Effector memory CD4-positive, alpha-beta T cell (primary cell): ENCODE data around the gene COX8A.

Experiments used
- DNase-seq, 3 donors: peaks; one replicate each; pipeline ENCODE4 v3.0.0-alpha.2; 2020
- H3K27ac ChIP-seq: 2 replicates; pipeline ENCODE4 v1.7.0; 2013; ENCODE audit warnings: mild to moderate bottlenecking, low read length, moderate library complexity; ENCODE audit not compliant: insufficient read depth, poor library complexity, severe bottlenecking
- H3K27me3 ChIP-seq: replicated peaks from 2 replicates; pipeline ENCODE4 v1.7.0; 2013; ENCODE audit warnings: mild to moderate bottlenecking, low read length; ENCODE audit not compliant: insufficient read depth, control insufficient read depth, poor library complexity, severe bottlenecking
- H3K36me3 ChIP-seq: 2 replicates; pipeline ENCODE4 v1.7.0; 2013; ENCODE audit warnings: mild to moderate bottlenecking, low read length, moderate library complexity; ENCODE audit not compliant: control insufficient read depth, insufficient read depth
- H3K4me1 ChIP-seq: 2 replicates; pipeline ENCODE4 v1.7.0; 2013; ENCODE audit warnings: low read length, mild to moderate bottlenecking; ENCODE audit not compliant: control insufficient read depth, insufficient read depth, poor library complexity, severe bottlenecking
- H3K4me3 ChIP-seq: 2 replicates; pipeline ENCODE4 v1.7.0; 2013; ENCODE audit warnings: low read length, low read depth, mild to moderate bottlenecking; ENCODE audit not compliant: insufficient read depth, poor library complexity, severe bottlenecking
- H3K9me3 ChIP-seq: 2 replicates; pipeline ENCODE4 v1.7.0; 2013; ENCODE audit warnings: mild to moderate bottlenecking, low read length, moderate library complexity; ENCODE audit not compliant: control insufficient read depth

COX8A gene

DNA sequence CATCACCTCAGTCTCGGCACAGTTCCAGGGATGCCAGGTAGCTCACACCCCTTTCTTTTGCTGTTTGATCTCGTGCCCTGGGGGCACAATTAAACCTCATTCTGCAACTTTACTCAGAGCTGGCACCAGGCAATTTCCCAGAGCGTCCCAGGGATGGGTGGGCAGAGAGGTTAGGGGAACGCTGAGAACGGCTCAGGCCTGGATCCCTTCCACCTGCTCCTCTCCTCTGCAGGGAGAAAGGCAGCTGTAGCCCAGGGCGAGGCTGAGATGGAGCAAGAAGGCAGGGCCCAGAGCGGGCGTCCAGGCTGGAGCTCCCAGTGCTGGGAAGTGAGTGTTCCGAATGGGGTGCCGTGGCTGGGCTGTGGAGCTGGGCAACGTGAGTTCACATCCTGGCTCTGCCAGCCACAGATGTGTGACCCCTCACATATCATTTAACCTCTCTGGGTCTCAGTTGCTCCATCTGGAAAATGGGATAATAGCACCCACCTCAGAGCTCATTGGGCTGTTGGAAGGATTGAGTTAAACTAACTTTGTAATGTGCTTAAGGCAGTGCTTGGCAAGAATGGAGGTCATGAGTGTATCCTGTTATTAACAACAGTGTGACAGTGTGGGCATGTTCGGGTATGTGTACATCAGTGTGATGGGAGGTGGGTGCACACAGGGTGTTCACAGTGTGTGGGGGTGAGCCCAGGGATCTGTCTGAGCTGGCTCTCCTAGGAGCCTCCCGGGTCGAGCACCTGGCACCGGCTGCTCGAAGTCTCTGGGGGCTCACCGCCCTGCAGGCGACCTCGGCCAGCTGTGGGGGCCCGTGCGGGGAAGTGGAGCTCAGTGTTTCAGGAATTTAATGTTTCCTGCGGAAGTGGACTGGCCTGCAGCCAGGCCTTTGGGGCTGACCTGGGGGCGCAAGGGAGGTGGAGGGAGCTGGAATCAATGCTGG, 27.3 kb downstream of the COX8A start:
- H3K36me3 ChIP-seq = peaks cover 20% of the 10 kb centered on the region
- no peak overlapping the region for H3K4me3 ChIP-seq
- peaks cover 15% of the 10 kb centered on the region for H3K4me1 ChIP-seq
- H3K27ac ChIP-seq = no peak overlapping the region
- H3K27me3 ChIP-seq = no peaks in the 10 kb centered on the region
- DNase-seq = no peak
- no peaks in the 10 kb centered on the region for H3K9me3 ChIP-seq

GRCh38 chr11:64003807-64004589, 29.6 kb downstream of the COX8A start:
- Histone ChIP-seq H3K36me3 (no peaks in the 10 kb centered on the region), H3K27me3 (no peaks in the 10 kb centered on the region), H3K9me3 (no peaks in the 10 kb centered on the region), H3K4me3 (no peak overlapping the region), H3K4me1 (peaks cover 21% of the 10 kb centered on the region), H3K27ac (no peak overlapping the region)
- DNase-seq = no peak

DNA sequence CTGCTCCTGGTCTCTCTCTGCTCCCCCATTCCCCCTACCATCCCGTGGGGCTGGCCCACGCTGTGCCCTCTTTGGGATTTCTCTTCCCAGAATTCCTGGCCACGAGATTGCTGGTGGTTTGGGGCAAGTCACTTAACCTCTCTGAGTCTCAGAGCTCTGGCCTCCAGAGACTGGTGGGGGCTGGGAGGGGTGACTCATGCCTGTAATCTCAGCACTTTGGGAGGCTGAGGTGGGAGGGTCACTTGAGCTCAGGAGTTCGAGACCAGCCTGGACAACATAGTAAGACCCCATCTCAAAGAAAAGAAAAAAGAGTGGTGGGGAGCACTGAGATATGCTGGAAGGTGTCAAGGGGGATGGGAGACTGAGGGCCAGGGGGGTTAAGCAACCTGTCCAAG, 30.2 kb downstream of the COX8A start:
- Histone ChIP-seq H3K27ac (no peak overlapping the region), H3K4me1 (peaks cover 15% of the 10 kb centered on the region), H3K9me3 (no peaks in the 10 kb centered on the region), H3K4me3 (no peak overlapping the region), H3K36me3 (no peaks in the 10 kb centered on the region), H3K27me3 (no peaks in the 10 kb centered on the region)
- no peak for DNase-seq

DNA sequence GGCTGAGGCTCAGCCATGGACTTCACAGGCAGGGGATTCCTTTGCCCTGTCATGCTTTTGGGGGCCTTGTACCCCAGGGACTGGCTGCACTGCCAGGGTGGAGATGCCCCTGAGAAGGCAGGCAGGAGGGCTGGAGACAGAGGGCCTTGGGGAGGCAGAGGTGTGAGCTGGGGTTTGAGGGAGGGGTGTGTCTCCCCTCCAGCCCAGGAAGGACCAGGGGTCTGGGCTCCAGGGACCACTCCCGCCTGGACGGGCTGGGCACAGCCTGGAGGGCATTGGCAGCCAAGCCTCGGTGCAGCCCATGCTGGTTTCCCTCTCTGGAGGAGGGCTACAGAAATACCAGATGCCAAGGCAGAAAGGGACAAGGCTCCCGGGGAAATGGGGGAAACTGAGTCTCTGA, 31.3 kb downstream of the COX8A start:
- no peaks in the 10 kb centered on the region for H3K9me3 ChIP-seq
- H3K4me1 ChIP-seq = peaks cover 7% of the 10 kb centered on the region
- H3K27ac ChIP-seq = no peak overlapping the region
- H3K4me3 ChIP-seq = no peak overlapping the region
- no peaks in the 10 kb centered on the region for H3K27me3 ChIP-seq
- DNase-seq = no peak
- H3K36me3 ChIP-seq = no peaks in the 10 kb centered on the region

DNA sequence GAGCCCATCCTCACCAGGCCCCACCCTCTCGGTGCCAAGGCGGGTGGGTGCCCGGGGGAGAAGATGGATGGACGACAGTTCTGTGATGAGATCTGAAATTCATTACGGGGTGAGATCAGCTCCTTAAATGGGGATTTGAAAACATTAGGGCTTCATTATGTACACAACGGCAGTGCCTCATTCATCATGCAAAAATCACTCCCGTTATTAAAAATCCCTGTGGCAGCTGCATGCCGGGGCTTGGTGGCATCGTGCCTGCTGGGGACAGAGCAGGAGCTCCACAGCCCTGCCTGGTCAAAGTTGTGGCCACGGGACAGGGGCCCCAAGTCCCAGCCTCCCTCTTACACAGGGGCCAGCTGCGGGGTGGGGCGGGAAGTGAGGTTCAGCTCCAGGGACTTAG, 32.0 kb downstream of the COX8A start:
- Histone ChIP-seq H3K4me1 (peaks cover 7% of the 10 kb centered on the region), H3K27ac (no peak overlapping the region), H3K9me3 (no peaks in the 10 kb centered on the region), H3K4me3 (no peak overlapping the region), H3K27me3 (no peaks in the 10 kb centered on the region), H3K36me3 (no peaks in the 10 kb centered on the region)
- no peak for DNase-seq

- Histone ChIP-seq H3K27ac (no peak overlapping the region), H3K27me3 (no peaks in the 10 kb centered on the region), H3K4me1 (peaks cover 7% of the 10 kb centered on the region), H3K9me3 (no peaks in the 10 kb centered on the region), H3K36me3 (no peaks in the 10 kb centered on the region), H3K4me3 (no peak overlapping the region)
- no peak for DNase-seq
These were observed 32.8 kb downstream of the COX8A start for GRCh38 chr11:64007160-64007628.

- no peak overlapping the region for H3K4me3 ChIP-seq
- no peaks in the 10 kb centered on the region for H3K9me3 ChIP-seq
- no peaks in the 10 kb centered on the region for H3K27me3 ChIP-seq
- no peaks in the 10 kb centered on the region for H3K36me3 ChIP-seq
- H3K4me1 ChIP-seq = peaks cover 7% of the 10 kb centered on the region
- no peak for DNase-seq
- no peak overlapping the region for H3K27ac ChIP-seq
These were observed 33.3 kb downstream of the COX8A start for GRCh38 chr11:64007629-64008282.

- Histone ChIP-seq H3K4me3 (no peak overlapping the region), H3K36me3 (no peaks in the 10 kb centered on the region), H3K4me1 (peaks cover 7% of the 10 kb centered on the region), H3K27ac (no peak overlapping the region), H3K9me3 (no peaks in the 10 kb centered on the region), H3K27me3 (no peaks in the 10 kb centered on the region)
- DNase-seq = no peak
These were observed 34.0 kb downstream of the COX8A start for GRCh38 chr11:64008283-64008913.

DNA sequence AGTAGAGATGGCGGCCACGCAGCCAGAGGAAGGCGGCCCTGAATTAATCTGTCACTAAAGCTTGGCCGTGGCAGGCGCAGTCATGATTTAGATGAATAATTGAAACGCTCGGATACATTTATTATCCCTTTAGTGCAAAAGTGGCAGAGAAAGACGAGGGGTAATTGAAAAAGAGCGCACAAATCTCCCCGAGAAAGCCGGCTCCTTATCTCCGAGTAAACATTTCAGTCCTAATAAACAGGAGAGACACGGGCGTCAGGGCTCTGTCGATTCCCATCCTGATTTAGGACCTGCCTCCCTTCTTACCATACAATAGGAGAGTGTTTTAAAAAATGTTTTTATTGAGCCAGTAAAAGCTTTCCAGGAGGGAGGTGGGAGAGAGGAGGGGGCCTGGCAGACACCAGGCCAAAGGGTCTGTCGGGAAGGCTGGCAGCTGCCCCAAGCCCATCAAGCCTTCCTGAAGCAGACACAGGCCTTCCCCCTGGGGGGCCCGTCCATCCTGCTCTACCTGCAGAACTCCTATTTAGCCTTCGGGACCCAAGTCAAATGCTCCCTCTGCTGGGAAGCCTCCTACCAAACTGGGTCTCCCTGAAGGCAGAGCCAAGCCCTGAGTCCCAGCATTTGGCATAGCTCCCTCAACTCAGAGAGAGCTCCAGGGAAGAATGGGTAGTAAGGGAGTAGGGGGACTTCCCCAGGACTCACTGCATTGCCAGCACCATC, 34.7 kb downstream of the COX8A start:
- peaks cover 7% of the 10 kb centered on the region for H3K4me1 ChIP-seq
- no peak overlapping the region for H3K4me3 ChIP-seq
- H3K27me3 ChIP-seq = no peaks in the 10 kb centered on the region
- H3K9me3 ChIP-seq = no peaks in the 10 kb centered on the region
- no peak overlapping the region for H3K27ac ChIP-seq
- no peaks in the 10 kb centered on the region for H3K36me3 ChIP-seq
- DNase-seq = no peak
